Measurements from ENCODE around the gene ZCWPW1.
"Not testable (repeated sequence)": the region's sequence is repeated elsewhere in the genome, so short reads cannot be mapped to it uniquely, and the experiment has no call there.

ZCWPW1 gene

GRCh38 chr7:100373261-100373831 lies 55.2 kb downstream of the ZCWPW1 start, which contains the start of gene PILRA:
PILRA (plus strand) TSS chr7:100373487; CDS start chr7:100373657, 170 bp downstream.
- no peak for DNase-seq (ENCODE audit: low read depth in 3 of 3)

GRCh38 chr7:100372694-100373093 lies 55.8 kb downstream of the ZCWPW1 start:
- DNase-seq (ENCODE audit: low read depth in 3 of 3), result no peak

GRCh38 chr7:100372256-100372655 lies 56.2 kb downstream of the ZCWPW1 start:
- DNase-seq (ENCODE audit: low read depth in 3 of 3), result no peak

- no peak for DNase-seq (ENCODE audit: low read depth in 3 of 3)
Measured at GRCh38 chr7:100371561-100372171, 56.8 kb downstream of the ZCWPW1 start.

- DNase-seq (ENCODE audit: low read depth in 3 of 3), result no peak
Measured at GRCh38 chr7:100370746-100371145, 57.8 kb downstream of the ZCWPW1 start.

- no peak for DNase-seq (ENCODE audit: low read depth in 3 of 3)
Measured at GRCh38 chr7:100370303-100370702, 58.2 kb downstream of the ZCWPW1 start.

- DNase-seq (ENCODE audit: low read depth in 3 of 3), result no peak
Measured at GRCh38 chr7:100369105-100369504, 59.4 kb downstream of the ZCWPW1 start.

GRCh38 chr7:100367676-100368613 lies 60.6 kb downstream of the ZCWPW1 start:
- DNase-seq (ENCODE audit: low read depth in 3 of 3), result no peak

- DNase-seq (ENCODE audit: low read depth in 3 of 3), result no peak
Measured at GRCh38 chr7:100367251-100367620, 61.3 kb downstream of the ZCWPW1 start.

- DNase-seq (ENCODE audit: low read depth in 3 of 3), result peak in 1 of 3 donors; percentile 45
Measured at GRCh38 chr7:100366411-100367250, 61.9 kb downstream of the ZCWPW1 start.

GRCh38 chr7:100365998-100366367 lies 62.5 kb downstream of the ZCWPW1 start:
- DNase-seq (ENCODE audit: low read depth in 3 of 3), result not testable (repeated sequence)

GRCh38 chr7:100364480-100364879 lies 64.0 kb downstream of the ZCWPW1 start:
- no peak for DNase-seq (ENCODE audit: low read depth in 3 of 3)

GRCh38 chr7:100363797-100364196 lies 64.7 kb downstream of the ZCWPW1 start:
- DNase-seq (ENCODE audit: low read depth in 3 of 3), result not testable (repeated sequence)

- no peak for DNase-seq (ENCODE audit: low read depth in 3 of 3)
Measured at GRCh38 chr7:100363098-100363497, 65.4 kb downstream of the ZCWPW1 start.

GRCh38 chr7:100360135-100360854 lies 68.2 kb downstream of the ZCWPW1 start:
- DNase-seq (ENCODE audit: low read depth in 3 of 3), result no peak

- DNase-seq (ENCODE audit: low read depth in 3 of 3), result no peak
Measured at GRCh38 chr7:100358857-100359212, 69.7 kb downstream of the ZCWPW1 start.

- no peak for DNase-seq (ENCODE audit: low read depth in 3 of 3)
Measured at GRCh38 chr7:100358027-100358856, 70.3 kb downstream of the ZCWPW1 start, which contains the start of gene PILRB. PILRB (plus strand) TSS chr7:100358117; CDS start chr7:100358303, 186 bp downstream.

- no peak for DNase-seq (ENCODE audit: low read depth in 3 of 3)
Measured at GRCh38 chr7:100357131-100357561, 71.4 kb downstream of the ZCWPW1 start.

- no peak for DNase-seq (ENCODE audit: low read depth in 3 of 3)
Measured at GRCh38 chr7:100356416-100357068, 72.0 kb downstream of the ZCWPW1 start.
